Suppressor macrophage treated with lipopolysaccharide for 4 hours (primary cell): ENCODE measurements around the gene DUS1L.

Experiments used
- DNase-seq: peaks from one replicate; pipeline ENCODE4 v3.0.0-alpha.2; 2020

Gene DUS1L

DNA sequence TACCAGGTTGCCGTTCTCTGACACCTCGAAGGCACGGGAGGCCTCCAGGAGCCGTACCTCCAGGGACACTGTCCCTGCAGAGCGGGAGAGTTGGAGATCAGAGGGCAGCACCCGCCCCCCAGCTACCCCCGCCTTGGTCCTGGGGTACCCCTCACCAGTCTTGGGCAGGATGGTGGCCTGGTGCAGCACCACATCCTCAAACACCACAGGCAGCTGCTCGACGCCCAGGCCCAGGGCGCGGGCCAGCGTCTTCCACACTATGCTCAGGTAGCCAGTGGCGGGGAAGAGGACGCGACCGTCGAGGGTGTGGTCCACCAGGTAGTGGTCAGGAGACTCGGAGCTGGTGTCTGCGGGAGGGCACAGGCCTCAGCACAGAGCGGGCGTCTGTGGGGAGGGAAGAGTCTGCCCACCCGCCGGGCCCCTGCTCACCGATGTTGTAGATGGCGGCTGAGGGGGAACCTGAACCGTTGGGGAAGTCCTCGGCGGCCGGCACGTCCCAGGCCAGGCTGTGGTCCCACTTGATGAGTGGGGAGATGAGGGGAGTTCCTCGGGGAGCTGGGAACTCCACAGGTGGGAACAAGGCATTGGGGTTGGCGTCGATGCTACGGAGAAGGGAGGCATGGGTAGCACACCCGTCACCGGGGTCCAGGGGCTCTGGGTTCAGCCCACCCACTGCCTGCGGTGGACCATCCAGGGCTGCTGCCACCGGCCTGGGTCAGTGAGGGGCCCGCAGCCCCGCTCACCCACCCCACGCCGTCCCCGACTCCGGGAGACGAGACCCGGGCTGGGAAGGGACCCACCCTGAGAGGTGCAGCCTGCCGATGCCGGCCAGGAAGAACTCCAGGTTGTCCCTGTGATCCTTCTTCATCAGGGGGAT, 22.6 kb upstream of the DUS1L start:
- no peak for DNase-seq

DNA sequence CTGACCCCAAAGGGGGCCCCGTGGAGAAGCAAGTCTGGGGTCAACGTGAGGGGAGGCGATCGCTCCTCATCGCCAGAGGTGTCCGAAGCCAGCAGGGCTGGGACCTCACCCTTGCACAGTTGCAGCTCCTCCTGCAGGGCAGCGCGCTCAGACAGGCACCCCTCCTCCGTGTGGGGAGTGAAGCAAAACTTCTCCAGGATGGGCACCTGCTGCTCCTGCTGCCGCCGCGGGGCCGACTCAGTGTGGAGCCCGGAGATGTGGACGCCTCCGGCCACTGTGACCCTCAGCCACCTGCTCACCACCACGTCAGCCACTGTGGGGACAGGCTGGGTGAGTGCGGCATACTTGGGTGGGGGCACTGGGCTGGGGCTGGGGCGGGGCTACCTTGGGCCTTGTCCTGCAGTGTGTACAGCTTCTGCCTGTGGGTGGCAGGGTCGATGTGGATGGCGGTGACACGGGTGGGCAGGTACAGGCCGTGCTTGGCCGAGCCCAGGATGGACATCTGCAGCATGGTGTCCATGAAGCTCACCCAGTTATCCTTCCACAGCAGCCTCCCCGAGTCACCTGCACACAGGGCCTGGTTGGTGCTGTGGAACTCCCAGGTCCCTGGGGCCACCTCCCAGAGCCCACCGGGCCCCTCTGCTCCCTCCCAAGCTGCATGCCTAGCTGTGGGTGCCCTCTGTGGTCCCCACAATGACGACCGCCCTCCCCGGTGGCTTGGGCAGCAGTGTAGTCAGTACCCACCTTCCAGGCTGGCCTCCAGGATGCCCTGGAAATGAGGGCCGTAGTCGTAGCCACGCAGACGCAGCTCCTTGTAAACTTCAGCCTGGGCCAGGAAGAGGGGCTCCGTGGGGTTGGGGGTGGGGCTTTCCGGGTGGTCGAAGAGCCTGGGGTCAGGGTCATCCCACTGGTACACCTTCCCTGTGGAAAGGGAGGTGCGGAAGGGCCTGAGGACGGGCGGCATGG, 21.6 kb upstream of the DUS1L start:
- no peak for DNase-seq

DNA sequence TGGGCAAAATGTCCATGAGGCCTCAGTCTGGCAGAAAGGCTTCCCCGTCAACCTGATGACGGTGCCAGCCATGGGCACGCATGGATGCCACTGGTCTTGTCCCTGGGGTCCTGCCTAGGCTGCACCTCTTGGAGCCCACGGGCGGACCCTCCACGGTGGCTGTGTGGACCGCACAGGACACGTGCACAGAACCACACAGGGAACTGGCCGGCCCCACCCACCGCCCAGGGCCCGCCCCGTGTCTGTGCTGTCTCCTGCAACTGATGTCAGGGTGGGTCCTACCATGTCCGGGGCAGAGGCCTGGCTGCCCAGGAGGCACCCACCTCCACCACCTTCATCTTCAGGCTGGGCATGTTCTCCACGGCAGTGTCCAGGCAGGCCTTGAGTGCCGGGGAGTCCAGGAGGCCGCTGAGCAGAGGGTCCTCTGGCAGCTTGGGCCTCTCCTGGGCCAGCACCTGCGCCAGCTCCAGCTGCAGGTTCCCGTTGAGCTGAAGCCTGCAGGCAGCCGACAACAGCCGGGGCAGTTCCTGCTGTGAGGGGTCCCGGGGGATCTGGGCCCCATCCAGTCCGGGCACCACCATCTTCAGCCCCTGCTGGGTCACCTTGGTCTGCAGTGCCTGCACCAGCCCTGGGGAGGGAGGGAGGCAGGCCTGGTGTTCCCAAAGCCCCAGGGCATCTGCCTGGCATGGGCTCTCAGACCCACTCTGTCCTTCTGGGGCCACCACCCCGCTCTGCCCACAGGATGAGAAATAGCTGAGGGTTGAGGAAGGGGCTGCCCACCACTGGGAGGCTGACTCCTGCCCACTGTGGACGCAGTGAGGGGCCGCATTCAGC, 20.5 kb upstream of the DUS1L start:
- DNase-seq, result no peak

DNA sequence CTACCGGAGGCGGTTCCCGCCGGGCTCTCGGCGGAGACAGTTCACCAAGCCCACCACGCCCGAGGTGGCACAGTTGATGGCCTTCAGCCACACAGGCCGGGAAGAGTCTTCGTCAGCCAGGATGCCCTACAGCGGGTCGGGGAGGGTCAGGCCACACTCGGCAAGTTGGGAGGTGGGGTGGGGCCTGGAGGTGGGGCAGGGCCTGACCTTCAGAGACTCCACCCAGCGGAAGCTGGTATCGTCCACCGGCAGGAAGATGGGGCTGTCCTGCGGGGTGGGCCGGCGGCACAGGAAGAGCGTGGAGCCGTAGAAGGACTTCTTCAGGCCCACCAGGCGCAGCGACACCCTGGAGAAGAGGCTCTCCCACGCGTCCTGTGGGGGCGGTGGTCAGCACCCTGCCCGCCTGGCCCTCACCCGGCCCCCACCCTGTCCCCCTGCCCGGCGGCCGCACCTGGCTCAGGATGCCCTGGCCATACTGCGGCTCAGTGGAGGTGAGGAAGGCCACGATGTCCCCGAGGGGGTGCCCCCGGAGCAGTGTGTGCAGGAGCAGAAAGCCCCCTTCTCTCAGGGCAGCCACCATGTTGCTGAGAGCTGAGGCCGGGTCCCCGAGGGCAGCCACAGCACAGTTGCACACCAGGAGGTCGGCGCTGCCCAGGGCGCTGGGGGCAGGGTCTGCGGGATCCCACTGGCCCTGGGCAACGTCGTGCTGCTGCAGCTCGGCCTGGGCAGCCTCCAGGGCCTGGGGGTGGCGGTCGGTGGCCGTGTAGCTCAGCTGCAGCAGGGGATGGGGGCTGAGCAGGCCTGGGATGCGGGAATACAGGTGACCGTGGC, 19.6 kb upstream of the DUS1L start:
- DNase-seq, result no peak

DNA sequence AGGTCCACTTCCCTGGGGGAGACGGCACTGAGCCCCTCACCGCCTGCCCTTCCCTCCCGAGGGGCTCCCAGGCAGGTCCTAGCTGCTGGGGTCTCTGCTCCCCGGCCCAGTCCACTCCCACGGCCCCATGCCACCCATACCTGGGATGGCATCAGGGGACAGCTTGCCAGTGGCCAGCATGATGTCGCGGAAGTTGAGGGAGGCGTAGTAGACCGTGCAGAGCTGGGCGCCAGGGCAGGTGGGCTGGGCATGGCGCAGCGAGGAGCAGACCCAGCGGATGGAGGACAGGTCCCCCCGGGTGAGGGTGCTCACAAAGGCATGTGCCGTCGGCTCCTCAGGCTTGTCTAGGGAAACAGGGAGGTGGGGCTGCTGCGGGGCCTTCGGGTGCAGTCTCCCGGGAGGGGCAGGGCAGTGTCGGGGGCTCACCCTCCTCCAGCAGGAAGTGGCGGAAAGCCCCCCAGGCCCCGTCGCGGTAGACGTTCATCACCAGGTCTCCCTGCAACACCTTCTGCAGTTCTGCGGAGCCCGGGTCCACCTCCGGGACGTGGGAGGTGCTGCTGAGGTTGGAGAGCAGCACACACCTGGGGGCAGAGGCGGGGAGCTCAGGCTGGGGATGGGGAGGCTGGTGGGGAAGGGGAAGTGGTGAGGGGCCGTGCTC, 18.9 kb upstream of the DUS1L start:
- no peak for DNase-seq

DNA sequence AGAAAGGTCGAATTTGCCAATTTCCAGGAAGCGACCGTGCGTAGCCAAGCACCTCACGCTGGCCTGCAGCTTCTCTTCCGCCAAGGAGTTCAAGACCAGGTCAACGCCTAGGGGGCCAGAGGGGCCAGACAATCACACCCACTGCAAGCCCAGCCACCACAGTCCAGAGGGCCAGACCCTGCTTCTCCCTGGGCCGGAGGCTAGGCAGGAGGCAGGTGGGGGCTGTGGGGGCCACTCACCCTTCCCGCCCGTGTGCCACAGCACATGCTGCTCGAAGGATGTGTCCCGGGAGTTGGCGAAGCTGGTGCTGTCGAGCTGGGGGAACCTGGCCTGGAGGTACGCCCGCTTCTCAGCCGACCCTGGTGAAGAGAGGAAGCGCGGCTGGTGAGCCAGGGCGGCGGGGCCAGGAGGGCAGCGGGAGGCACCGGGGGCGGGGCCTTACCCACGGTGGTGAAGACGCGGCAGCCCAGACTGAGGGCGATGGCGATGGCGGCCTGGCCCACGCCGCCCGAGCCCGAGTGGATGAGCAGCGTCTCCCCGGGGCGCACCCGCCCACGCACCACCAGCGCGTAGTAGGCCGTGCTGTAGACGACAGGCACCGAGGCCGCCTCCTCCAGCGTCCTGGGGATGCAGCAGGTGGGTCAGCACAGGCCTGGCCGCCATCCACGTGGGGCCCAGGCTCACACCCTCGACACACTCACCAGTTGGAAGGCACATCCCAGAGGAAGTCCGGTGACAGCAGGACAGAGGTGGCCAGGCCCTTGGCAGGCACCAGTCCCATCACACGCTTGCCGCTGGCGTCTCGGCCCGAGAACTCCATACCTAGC, 18.1 kb upstream of the DUS1L start:
- DNase-seq, result no peak

DNA sequence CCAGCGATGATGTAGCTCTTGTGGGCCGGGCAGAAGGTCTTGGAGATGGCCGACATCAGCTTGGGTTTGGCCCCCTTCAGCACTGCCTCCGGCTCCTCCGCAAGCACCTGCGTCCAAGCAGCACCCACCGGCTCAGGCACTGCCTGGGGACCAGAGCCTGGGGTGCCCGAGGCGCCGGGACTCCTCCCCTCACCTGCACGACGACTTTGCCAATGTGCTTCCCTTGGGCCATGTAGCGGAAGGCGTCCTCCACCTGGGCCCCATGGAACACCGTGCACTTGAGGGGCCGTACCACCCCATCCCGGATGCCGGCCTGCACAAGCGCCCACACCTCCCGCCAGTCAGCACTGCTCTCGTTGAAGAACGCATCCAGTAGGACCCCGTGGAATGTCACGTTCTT, 17.4 kb upstream of the DUS1L start:
- no peak for DNase-seq

DNA sequence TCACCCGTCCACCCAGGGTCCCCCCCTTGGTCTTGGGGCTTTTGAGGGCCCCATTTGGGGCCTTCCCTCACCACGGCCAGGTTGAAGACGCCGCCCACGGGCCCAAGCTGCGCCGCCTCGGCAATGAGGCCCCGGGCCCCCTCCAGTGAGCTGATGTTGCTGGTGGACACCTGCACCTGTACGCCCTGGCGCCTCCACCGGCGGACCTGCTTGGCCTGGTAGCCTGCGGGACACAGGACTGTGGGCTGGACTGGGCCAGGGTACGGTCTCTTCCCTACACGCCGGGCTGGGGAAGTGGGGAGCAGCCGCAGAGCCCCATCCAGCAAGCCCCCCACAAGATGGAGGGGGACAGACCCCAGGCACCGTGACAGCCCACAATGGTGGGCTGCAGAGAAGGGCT, 16.9 kb upstream of the DUS1L start:
- no peak for DNase-seq

DNA sequence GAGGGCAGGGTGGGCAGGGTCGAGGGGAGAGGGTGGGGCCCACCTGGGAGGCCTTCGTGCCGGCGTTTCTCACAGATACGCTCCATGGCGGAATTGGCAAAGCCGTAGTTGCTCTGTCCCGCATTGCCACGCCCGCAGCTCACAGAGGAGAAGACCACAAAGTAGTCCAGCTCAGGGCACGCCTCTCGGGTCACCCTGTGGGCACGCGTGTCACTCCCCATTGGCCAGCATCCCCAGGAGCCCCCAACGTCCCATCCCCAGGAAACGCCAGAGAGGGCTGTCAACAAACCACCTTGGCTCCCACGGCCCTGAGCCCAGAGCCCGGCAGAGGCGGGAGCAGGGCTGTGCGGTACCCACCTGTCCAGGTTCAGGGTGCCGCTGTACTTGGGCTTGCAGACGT, 16.4 kb upstream of the DUS1L start:
- DNase-seq, result no peak

DNA sequence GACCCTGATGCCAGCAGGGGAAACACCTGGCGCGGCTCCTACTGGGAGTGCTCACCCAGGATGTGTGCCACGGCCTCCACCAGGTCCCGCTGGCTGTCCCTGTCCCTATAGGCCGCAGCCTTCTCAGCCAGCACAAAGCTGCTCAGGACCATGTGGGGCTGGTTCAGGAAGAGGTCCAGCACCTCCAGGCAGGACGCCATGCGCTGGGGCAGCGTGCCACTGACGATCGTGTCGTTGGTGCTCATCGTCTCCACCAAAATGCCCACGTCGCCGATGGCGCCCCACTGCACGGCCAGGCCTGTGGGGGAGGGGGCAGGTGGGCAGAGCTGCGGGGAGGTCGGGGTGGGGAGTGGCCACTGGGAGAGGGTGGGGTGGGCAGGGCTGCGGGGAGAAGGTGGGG, 15.9 kb upstream of the DUS1L start:
- no peak for DNase-seq

DNA sequence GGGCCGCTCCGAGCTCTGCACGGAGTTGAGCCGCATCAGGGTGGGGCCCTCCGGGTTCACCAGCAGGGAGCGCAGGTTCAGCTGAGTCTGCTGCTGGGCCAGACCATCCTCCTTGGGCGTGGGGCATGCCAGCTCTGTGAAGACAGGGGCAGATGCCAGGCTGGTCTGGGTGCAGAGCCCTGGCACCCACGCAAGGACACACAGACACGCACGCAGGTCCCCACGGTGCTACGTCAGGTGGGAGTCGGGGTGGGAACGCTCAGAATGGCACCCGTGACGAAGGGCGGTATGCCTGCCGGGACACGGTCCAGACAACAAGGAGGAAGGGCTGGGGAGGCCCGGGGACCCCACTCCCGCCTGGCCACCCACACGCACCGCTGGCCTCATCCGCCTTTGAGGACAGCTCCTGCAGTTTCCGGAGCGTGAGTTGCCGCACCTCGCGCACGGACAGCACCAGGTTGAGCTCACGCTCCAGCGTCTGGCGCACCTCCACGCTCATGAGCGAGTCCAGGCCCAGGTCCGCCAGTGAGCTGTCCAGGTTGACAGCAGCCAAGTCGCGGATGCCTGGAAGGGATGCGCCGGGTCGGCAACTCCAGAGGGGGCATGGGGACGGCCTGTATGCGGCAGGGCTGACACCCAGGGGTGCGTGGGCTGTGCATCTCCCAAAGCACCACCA, 15.3 kb upstream of the DUS1L start:
- DNase-seq, result no peak

DNA sequence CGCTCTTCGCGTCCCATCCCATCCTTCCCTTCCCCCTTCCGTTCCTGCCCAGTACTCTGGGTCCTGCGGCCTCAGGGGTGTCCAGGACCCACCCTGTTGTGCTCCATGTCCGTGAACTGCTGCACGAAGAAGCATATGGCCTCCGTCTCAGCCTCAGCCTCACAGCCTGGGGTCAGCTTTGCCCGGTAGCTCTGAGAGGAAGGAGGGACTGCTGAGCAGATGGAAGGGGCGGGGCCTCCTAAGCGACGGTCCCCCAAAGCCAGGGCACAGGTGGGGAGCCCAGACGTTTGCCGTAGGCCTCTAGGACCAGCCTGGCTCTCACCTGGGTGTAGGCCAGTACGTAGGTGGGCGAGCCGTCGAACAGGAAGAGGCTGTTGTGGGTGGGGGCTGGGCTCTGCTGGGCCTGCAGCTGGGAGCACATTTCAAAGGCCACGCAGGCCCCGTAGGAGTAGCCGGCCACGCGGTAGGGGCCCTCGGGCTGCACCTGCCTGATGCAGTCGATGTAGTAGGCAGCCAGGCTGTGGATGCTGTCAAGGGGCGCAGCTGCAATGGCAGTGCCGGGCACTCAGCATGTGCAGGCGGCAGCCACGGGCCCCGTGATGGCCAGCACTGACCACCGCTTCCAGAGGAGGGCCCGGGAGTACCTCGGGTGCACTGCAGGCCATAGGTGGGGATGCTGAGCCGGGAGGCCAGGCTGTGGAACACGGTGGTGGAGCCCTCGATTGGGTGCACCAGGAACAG, 14.6 kb upstream of the DUS1L start:
- DNase-seq, result no peak

DNA sequence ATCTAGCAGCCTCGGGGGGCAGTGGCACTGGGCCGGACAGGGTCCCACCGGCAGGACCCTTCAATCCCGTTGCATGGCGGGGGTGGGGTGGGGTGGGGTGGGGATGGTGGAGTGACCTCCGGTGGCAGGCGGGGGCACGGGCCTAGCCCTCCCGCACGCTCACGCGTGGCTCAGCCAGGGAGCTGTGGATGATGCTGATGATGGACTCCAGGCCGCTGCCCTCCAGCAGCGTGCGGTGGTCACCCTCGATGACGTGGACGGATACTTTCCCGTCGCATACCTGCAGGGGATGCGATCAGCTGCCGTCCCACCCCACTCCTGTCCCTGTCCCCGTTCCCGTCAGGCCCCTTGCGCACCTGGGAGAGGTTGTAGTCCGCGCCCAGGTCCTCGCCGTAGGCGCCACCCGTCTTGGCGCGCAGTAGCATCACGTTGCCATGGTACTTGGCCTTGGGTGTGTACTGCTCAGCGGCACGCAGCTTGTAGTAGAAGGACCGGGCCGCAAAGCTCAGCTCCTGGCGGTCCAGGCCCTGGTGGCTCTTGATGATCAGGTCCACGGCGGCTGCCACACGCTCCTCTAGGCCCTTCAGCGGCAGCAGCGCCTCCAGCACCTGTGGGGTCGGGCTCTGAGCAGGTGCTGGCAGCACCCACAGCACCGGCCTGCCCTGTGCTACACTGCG, 13.5 kb upstream of the DUS1L start:
- DNase-seq, result no peak

DNA sequence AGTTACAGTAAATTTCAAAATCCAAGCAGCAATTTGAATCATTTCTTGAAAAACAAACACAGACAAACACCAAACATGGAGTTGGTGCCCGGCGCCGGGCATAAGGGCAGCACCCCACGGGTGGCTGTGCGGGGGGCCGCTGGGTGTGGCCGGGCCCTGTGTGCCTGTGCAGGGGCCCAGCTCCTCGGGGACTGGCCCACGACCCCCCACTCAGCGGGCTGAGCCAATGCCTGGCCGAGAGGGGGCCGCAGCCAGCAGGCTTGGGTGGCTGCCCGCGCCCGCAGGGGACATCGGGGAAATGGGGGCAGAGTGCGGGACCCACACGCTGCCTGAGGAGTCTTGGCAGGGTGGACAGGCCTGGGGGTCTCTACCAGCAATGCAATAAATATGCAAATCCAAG, 12.8 kb upstream of the DUS1L start:
- DNase-seq, result no peak

DNA sequence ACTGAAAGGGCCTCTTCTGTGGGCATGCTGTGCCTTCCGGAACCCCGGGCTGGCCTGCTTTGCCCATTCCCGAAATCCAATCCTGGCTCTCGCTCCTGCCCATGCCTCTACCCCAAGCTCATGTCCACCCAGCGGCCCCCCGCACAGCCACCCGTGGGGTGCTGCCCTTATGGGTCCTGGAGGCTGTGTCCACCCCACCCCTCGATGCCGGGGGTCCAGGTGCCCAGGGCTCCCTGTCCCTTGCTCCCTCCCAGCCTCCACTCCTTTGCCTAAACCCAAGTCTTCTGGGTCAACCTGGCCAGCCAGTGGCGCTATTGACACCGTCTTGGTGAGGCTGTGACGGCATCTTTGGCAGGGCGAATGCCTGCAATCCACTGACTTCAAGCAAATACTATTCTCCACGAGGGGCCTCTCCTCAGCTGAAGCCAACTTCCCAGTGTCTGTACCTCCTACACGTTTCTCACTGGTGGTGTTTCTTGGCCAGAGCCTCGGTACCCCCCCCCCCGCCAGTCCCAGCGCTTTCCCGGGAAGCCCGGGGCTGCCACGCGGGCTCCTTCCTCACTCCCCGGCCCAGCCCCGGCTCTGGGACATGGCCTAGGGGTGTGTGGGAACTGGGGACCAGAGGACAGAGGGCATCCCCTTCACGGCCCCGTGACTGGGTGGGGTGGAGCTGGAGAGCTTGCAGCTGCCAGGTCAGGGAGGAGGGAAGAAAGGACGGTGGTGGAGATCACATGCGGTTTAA, 12.2 kb upstream of the DUS1L start:
- no peak for DNase-seq

DNA sequence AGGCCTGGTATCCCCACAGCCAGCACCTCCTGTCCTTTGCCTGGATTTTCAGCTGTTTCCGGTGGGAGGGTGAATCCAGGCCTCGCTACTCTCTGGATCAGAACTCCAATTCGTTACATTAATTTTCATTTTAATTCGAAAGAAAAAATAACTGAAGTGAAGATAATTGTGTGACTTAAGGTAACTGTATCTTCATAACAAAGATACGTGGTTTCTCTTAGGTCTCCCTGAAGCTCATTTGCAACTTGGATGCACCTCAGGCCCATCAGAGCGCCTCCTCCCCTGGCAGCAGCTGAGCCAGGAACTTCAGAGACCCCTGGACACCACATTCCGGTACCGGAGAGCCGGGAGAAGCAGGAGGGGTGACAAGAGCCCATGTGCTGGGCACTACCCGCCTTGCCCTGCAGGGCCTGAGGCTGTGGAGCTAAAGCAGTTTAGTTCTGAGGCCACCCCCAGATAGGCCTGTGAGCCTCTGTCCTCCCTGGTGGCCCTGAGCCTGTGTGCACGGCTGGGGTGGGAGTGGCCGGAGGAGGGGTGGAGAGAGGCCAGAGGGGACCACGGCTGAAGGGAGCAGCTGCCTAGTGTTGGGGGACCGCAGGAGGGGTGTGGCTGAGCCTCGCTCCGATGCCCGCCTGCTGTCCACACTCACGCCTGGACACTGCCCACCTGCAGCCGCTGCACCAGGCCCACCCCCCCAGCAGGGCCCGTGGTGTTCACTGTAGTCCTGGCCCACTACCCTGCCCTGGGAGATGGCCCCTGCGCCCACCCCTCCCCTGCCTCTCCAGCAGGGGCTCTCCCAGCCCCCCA, 11.4 kb upstream of the DUS1L start:
- DNase-seq, result no peak
